Keratinocyte (primary cell): ENCODE results near the gene PCSK2.

Source experiments
- CTCF ChIP-seq, 3 experiments: IDR thresholded peaks in 1 of 3; conservative IDR thresholded peaks in 1 of 3; optimal IDR thresholded peaks in 1 of 3; 2 replicates in 2 of 3; 3 replicates in 1 of 3; pipeline versions ENCODE3 to v1.5.1; 2011; ENCODE audit warnings: low read length in 3 of 3, mild to moderate bottlenecking in 3 of 3, moderate library complexity in 2 of 3, control low read depth in 1 of 3, inconsistent platforms in 1 of 3; ENCODE audit not compliant: insufficient read depth in 2 of 3; ENCODE audit errors: extremely low read depth in 1 of 3
- EZH2 ChIP-seq: IDR thresholded peaks from one replicate; pipeline ENCODE4 v1.6.1; 2012; ENCODE audit warnings: inconsistent platforms, mild to moderate bottlenecking, low read length, moderate library complexity

DNA sequence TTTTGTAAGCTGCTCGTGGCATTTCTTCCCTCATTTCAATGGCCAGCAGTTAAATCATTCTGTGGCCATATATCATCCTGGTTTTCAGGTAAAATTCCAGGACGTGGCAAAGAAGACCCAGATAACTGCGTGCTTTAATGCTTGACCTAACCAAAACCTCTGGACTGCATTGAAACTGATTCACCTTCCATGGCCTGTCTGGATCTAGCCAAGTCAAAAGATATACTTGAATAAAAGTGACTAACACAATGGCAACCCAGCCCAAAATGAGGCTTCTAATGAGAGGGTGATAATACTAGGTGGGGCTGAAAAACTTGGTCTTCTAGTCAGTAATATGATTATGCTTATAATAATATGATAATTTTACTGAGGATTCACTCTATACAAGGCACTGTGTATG lies 16.5 kb upstream of the PCSK2 start:
- TF ChIP-seq CTCF (optimal IDR thresholded peaks at IDR 0.05 in 1 of 3, IDR thresholded peaks at IDR 0.05 in 1 of 3, conservative IDR thresholded peaks at IDR 0.05 in 1 of 3; ENCODE audit: extremely low read depth in 1 of 3, insufficient read depth in 2 of 3, low read length in 3 of 3) (no peak), EZH2 (no peak)
